PC-3 (cell line): ENCODE data around the gene MAD1L1. TPM values are rescaled to one million over a fixed set of nuclear protein-coding genes. Genes with fewer than 3 reads are reported as not detected.

ENCODE experiments used
- ATAC-seq: fragments of 200-7000 bp; cut with Tn5 transposase; 2 replicates; pipeline ENCODE4 v1.9.1; 2020; ENCODE audit warnings: mild to moderate bottlenecking, moderate library complexity
- BruUV-seq: library from RNA; stranded (reverse); fragments of 400-500 nt; replicated peaks from 2 replicates; lab custom pipeline; 2021; lab: Mats Ljungman, UMichigan
- CTCF ChIA-PET: fragments of 300-600 bp; sonication (Branson Sonifier 250); formaldehyde crosslinking; loops from one replicate; lab custom pipeline; 2022; ENCODE audit warnings: antibody characterized with exemption; lab: Charles Lee
- POLR2A ChIA-PET: fragments of 300-600 bp; sonication (Branson Sonifier 250); formaldehyde crosslinking; loops from one replicate; lab custom pipeline; 2022; ENCODE audit warnings: antibody characterized with exemption; ENCODE audit not compliant: unreplicated experiment; lab: Charles Lee
- DNase-seq: peaks from one replicate; pipeline ENCODE4 v3.0.0-alpha.2; 2015
- H2AFZ ChIP-seq: fragments of 300-600 bp; sonication (generic); 2 replicates; pipeline ENCODE4 v1.6.0; 2016; ENCODE audit warnings: antibody characterized with exemption, low read length
- H3F3A ChIP-seq: fragments of 300-600 bp; sonication (generic); one replicate; pipeline ENCODE4 v1.6.0; 2017; ENCODE audit warnings: antibody characterized with exemption, low read length, control low read depth, mild to moderate bottlenecking; ENCODE audit not compliant: unreplicated experiment
- H3K27ac ChIP-seq: fragments of 300-600 bp; sonication (generic); 2 replicates; pipeline ENCODE4 v1.5.1; 2016; ENCODE audit warnings: mild to moderate bottlenecking, low read length
- H3K27me3 ChIP-seq: fragments of 300-600 bp; sonication (generic); 2 replicates; pipeline ENCODE4 v1.6.1; 2016; ENCODE audit warnings: low read length, mixed read lengths
- H3K36me3 ChIP-seq: fragments of 300-600 bp; sonication (generic); 2 replicates; pipeline ENCODE4 v1.6.1; 2016; ENCODE audit warnings: low read depth, mixed run types, low read length, mixed read lengths
- H3K4me1 ChIP-seq: fragments of 300-600 bp; sonication (generic); 2 replicates; pipeline ENCODE4 v1.5.1; 2016; ENCODE audit warnings: low read length; ENCODE audit not compliant: insufficient read depth
- H3K4me2 ChIP-seq: fragments of 300-600 bp; sonication (generic); 2 replicates; pipeline ENCODE4 v1.6.0; 2016; ENCODE audit warnings: low read length
- H3K4me3 ChIP-seq: fragments of 300-600 bp; sonication (generic); 2 replicates; pipeline ENCODE4 v1.5.1; 2016; ENCODE audit warnings: mild to moderate bottlenecking, low read length, mixed read lengths
- H3K79me2 ChIP-seq: fragments of 300-600 bp; sonication (generic); 2 replicates; pipeline ENCODE4 v1.6.1; 2017; ENCODE audit warnings: low read length, mixed read lengths
- H3K9ac ChIP-seq: fragments of 300-600 bp; sonication (generic); 2 replicates; pipeline ENCODE4 v1.6.0; 2016; ENCODE audit warnings: mild to moderate bottlenecking, low read length
- H3K9me2 ChIP-seq: fragments of 300-600 bp; sonication (generic); replicated peaks from 2 replicates; pipeline ENCODE4 v1.6.1; 2016; ENCODE audit warnings: mixed run types, low read length, mixed read lengths
- H3K9me3 ChIP-seq: fragments of 300-600 bp; sonication (generic); 2 replicates; pipeline ENCODE4 v1.6.1; 2016; ENCODE audit warnings: low read length, mixed read lengths
- H4K20me1 ChIP-seq: fragments of 300-600 bp; sonication (generic); 2 replicates; pipeline ENCODE4 v1.6.1; 2016; ENCODE audit warnings: low read length, mixed read lengths
- CTCF ChIP-seq: fragments of 300-600 bp; sonication (generic); conservative IDR thresholded peaks from 2 replicates; pipeline ENCODE4 v1.5.1; 2017; ENCODE audit warnings: antibody characterized with exemption, low read depth, mild to moderate bottlenecking, low read length
- EZH2 ChIP-seq: fragments of 300-600 bp; sonication (generic); IDR thresholded peaks from one replicate; pipeline ENCODE4 v1.6.1; 2017; ENCODE audit warnings: antibody characterized with exemption, mild to moderate bottlenecking, low read length; ENCODE audit not compliant: unreplicated experiment
- EZH2phosphoT487 ChIP-seq: fragments of 300-600 bp; sonication (generic); IDR thresholded peaks from 2 replicates; pipeline ENCODE4 v1.6.1; 2018; ENCODE audit warnings: mild to moderate bottlenecking, antibody characterized with exemption, low read length, borderline replicate concordance
- intact Hi-C: fragments of 100-400 bp; cut with micrococcal nuclease; formaldehyde crosslinking; loops from 2 replicates; pipeline ENCODE4 v1.9.0; 2023
- total RNA-seq: library from RNA; depleted of rRNA; stranded (reverse); fragments of >200 nt; gene quantifications from 2 replicates; pipeline ENCODE4 v1.2.3, GENCODE V29; 2014

MAD1L1 gene
- total RNA-seq, 1 experiment from 2014 or later, result 88.4 TPM

GRCh38 chr7:1961701-1962276 is 271.0 kb downstream of the MAD1L1 start:
- peak overlapping the region; percentile 16; the same call in 1 of the 2 replicates for H3K9ac ChIP-seq
- H3K4me2 ChIP-seq, result no peak overlapping the region
- H3K9me2 ChIP-seq, result no peaks in the 10 kb centered on the region
- DNase-seq, result peak; percentile 31
- H3K36me3 ChIP-seq, result peaks cover 21% of the 10 kb centered on the region; the same call in 1 of the 2 replicates
- no peak for TF ChIP-seq EZH2
- TF ChIP-seq CTCF, result no peak
- no peak for TF ChIP-seq EZH2phosphoT487
- no peaks in the 10 kb centered on the region for H4K20me1 ChIP-seq
- no TSS peak for BruUV-seq
- H3K4me1 ChIP-seq, result no peaks in the 10 kb centered on the region
- no peaks in the 10 kb centered on the region for H3K27me3 ChIP-seq
- CTCF ChIA-PET, result no interaction called here
- no peaks in the 10 kb centered on the region for H3K79me2 ChIP-seq
- H3K9me3 ChIP-seq, result no peaks in the 10 kb centered on the region
- ATAC-seq, result no peak
- POLR2A ChIA-PET, result no interaction called here
- peak overlapping the region; percentile 71 for H3K27ac ChIP-seq
- intact Hi-C loops, result no loop called here
- H3K4me3 ChIP-seq, result no peak overlapping the region
- H2AFZ ChIP-seq, result no peak overlapping the region
- no peaks in the 10 kb centered on the region for H3F3A ChIP-seq

GRCh38 chr7:1959305-1959704 is 273.4 kb downstream of the MAD1L1 start:
- no peak overlapping the region for H3K9ac ChIP-seq
- no peaks in the 10 kb centered on the region for H3F3A ChIP-seq
- H4K20me1 ChIP-seq, result no peaks in the 10 kb centered on the region
- peaks cover 21% of the 10 kb centered on the region; the same call in 1 of the 2 replicates for H3K36me3 ChIP-seq
- no peaks in the 10 kb centered on the region for H3K9me2 ChIP-seq
- TF ChIP-seq CTCF (no peak), EZH2phosphoT487 (no peak), EZH2 (no peak)
- no peak overlapping the region for H3K4me3 ChIP-seq
- no peaks in the 10 kb centered on the region for H3K4me1 ChIP-seq
- no peak for DNase-seq
- BruUV-seq, result no TSS peak
- H3K27me3 ChIP-seq, result no peaks in the 10 kb centered on the region
- H3K79me2 ChIP-seq, result no peaks in the 10 kb centered on the region
- no peaks in the 10 kb centered on the region for H3K9me3 ChIP-seq
- ChIA-PET CTCF (no interaction called here), POLR2A (no interaction called here)
- no peak for ATAC-seq
- H3K27ac ChIP-seq, result no peak overlapping the region
- no peak overlapping the region for H2AFZ ChIP-seq
- intact Hi-C loops, result no loop called here
- no peak overlapping the region for H3K4me2 ChIP-seq

GRCh38 chr7:1957471-1958225 is 275.1 kb downstream of the MAD1L1 start:
- DNase-seq, result no peak
- Histone ChIP-seq H2AFZ (no peak overlapping the region), H3F3A (no peaks in the 10 kb centered on the region), H3K36me3 (peaks cover 6% of the 10 kb centered on the region; the same call in 1 of the 2 replicates), H3K4me1 (no peaks in the 10 kb centered on the region), H4K20me1 (no peaks in the 10 kb centered on the region), H3K9me2 (no peaks in the 10 kb centered on the region), H3K27me3 (no peaks in the 10 kb centered on the region), H3K79me2 (no peaks in the 10 kb centered on the region), H3K27ac (no peak overlapping the region), H3K9ac (no peak overlapping the region), H3K4me2 (no peak overlapping the region), H3K4me3 (no peak overlapping the region), H3K9me3 (no peaks in the 10 kb centered on the region)
- ATAC-seq, result no peak
- intact Hi-C loops, result no loop called here
- CTCF ChIA-PET, result no interaction called here
- POLR2A ChIA-PET, result no interaction called here
- BruUV-seq, result no TSS peak
- no peak for TF ChIP-seq CTCF
- no peak for TF ChIP-seq EZH2
- TF ChIP-seq EZH2phosphoT487, result no peak
